HG02870 (cell line): ENCODE results near the gene LRRC59.

ENCODE experiments used
- ATAC-seq: cut with Tn5 transposase; IDR thresholded peaks from one replicate; pipeline ENCODE4 v1.9.1; 2021; ENCODE audit warnings: mild to moderate bottlenecking, moderate library complexity; ENCODE audit not compliant: unreplicated experiment

LRRC59 gene

DNA sequence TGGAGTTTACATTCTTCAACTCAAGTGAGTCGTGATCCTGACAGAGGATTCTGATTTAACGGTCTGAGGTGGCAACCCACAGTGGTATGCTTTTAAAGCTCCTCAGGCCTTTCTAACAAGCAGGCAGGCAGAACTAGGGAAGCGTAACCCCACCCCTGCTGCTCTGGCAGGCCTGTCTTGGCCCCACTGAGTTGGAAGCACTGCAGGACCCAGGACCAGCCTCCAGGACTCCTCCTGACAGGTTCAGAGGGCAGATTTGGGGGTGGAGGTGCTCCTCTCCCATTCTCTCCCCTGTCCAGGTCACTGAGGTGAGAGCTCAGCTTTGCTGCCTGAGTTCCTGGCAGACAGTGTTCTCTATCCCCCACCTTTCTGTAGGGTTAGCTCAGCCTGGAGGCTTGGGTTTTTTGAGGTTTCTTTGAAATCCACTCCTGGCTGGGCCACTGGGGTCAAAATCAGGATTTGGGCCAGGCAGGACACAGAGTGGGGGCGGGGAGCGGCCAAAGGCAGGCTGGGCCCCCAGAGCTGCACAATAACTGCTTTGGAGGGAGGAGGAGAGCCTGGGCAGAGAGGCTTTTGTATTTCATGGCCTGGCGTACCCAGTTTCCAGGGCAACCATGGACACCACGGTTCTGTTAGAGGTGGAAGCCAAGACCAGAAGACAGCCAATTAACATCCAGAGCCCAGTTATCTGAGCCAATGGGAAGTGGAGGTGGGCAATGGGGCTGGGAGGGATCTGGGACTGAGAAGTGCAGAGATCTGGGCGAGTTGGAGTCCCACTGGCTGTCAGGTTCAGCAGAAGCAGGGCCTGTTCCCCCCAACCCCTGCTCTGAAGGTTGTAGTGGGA, 33.9 kb downstream of the LRRC59 start:
- no peak for ATAC-seq

DNA sequence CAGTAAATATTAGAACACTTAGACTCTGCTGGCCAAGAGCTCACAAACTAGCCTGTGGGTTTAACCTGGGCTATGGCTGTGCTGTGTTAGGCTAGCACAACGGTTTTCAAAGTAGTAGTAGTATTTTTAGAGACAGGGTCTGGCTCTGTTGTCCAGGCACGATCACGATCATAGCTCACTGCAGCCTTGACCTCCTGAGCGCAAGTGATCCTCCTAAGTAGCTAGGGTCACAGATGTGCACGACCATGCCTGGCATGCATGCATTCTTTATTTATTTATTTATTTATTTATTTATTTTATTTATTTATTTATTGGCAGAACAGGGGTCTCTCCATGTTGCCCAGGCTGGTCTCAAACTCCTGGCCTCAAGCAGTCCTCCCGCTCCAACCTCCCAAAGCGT, 34.7 kb downstream of the LRRC59 start:
- no peak for ATAC-seq

DNA sequence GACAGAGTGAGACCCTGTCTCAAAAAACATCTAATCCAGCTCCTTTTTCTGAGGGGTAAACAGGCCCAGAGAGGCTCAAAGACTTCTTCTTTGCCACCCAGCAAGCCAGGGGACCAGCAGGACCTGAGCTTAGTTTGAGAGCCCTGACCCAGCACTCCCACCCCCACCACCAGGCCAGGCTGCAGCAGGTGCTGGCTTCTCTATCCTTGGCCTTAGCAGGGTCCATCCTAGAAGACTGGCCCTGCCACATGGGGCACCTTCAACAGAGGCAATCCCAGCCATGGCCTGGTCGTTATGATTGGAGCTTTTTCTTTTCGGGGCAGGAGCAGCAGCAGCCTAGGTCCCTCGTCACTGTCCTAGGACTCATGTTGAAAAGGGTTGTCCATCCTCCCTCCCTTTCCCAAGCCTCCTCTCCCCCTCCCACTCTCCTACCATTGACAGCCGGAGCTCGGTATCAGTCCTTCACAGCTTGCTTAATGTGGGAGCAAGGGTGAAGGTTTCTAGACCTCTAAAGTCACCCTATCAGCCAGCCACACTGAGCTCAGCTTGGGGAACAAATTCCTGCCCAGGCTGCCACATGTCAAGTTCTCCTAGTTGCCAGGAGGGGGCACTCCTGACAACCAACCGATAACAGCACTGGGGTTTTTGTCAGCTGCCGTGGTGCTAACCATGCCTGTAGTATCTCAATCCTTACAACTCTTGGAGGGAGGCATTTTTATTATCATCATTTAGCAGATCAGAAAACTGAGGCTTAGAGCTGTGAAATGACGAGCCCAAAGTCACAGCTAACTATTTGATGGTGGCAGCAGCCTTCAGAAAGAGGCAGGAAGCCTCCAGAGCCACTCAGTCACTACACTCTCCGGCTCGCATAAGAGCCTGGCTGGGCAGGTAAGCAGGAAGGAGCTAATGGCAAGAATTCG, 35.5 kb downstream of the LRRC59 start:
- ATAC-seq: peak; percentile 54

DNA sequence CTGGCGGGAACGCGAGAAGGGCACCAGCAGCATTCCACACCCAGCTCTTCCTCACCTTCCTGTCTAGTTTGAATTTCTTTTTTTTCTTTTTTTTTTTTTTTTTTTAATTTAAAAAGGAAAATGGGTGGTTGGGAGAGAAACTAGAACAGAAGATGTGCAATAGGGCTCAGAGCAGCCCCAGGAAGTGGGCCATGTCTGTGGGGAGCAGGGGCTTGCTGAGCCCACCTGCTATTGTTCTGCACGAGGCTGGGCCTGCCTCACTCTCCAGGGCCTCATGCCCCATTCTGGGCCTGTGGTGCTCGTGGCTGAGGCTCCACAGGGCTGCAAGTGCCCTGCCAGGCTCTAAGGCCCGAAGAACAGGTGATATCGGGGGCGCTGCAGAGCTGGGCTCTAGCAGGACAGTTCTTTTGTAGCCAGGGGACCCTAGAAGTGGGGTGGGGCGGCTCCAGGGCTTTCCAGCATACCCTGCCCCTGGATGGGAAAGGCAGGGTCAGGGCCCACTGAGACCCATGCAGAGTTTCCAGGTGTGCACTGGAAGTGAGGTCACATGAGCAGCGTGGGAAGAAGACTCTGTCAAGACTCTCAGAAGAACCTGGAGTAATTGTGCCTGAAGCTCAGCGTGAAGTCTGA, 36.7 kb downstream of the LRRC59 start:
- no peak for ATAC-seq

DNA sequence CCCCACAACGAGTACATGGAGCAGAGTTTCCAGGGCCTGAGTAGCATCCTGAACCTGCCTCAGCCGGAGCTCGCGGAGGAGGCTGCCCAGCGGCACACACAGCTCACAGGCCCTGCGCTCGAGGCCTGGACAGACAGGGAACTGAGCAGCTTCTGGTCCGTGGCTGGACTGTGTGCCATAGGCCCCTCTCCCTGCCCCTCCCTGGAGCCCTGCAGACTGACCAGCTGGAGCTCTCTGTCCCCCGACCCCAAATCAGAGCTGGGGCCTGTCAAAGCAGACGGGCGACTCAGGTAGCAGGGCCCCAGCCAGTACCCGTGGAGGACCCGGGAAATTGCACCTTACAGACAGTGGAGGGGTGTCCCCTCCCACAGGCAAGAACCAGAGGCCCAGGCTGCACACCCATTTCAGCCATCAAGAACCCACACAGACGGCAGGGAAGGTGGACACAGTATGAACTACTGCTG, 37.3 kb downstream of the LRRC59 start:
- ATAC-seq: no peak

DNA sequence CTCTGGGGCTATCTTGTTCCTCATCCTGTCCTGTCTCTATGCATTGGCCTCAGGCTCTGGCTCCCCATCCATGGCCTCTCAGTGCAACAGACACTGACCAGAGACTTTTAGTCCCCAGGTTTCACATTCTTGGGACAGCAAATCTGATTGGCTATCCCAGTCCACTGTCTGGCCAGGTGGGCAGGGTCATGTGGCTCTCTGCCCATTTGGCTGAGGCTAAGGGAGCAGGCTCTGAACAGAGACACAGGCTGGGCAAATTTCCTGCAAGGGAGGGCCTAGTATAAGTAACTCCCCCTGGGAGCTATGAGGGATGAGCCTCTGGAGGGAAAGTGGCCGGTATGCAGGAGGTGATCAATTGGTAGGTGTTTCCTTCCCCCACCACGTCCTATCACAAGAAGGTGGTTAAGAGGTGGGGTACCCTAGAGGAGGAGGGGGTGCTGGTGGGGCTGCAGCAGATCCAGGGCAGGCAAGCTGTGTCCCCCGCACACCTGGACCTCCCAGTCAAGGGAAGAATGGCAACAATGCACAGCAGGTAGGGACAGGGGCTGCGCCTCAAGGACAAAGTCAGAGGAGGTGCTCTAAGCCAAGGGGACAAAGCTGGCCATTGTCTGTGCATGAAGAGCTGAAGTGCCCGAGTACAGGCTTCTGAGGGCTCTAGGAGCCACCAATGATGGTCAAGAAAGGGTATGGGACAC, 38.2 kb downstream of the LRRC59 start:
- ATAC-seq: no peak

DNA sequence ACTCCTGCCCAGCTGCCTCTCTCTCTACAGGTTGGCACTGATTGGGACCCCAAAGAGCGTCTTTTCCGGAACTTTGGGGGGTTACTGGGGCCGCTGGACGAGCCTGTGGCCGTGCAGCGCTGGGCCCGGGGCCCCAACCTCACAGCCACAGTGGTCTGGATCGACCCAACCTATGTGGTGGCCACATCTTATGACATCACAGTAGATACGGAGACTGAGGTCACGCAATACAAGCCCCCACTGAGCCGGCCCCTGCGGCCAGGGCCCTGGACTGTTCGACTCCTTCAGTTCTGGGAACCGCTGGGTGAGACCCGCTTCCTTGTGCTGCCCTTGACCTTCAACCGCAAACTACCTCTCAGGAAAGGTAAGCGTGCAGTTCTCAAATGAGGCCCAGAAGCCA, 39.1 kb downstream of the LRRC59 start:
- ATAC-seq: no peak

DNA sequence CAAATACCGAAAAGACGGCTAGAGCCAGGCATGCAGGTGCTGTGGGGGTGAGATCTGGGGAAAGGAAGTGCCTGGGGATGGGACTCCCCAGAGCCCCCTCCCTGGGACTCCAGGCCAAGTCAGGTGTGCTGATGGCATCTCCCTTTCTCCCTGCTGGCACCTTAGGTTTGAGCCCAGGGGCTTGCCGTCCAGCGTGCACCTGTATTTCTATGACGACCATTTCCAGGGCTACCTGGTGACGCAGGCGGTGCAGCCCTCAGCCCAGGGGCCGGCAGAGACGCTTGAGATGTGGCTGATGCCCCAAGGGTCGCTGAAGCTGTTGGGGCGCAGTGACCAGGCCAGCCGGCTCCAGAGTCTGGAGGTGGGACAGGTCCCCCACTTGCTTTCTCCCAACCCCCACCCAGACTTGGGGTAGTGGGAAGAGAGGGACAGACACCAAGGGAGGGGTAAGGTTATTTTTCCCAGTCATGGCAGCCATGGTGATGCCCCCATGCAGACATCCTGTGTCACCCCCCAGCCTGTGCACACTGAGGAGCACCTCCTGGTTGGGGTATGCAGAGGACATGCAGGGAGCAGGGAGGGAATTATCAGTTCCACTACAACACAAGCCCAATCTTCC, 40.3 kb downstream of the LRRC59 start:
- no peak for ATAC-seq

DNA sequence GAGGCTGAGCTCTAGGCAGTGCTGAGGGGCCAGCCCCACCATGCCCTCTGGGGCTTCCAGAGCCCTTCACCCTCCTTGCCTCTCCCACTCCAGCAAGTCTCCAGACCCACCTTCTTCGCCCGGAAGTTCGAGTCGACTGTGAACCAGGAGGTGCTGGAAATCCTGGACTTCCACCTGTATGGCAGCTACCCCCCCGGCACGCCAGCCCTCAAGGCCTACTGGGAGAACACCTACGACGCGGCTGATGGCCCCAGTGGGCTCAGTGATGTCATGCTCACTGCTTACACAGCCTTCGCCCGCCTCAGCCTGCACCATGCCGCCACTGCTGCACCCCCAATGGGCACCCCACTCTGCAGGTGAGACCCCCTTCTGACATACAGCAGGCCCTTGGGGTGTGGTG, 40.9 kb downstream of the LRRC59 start:
- no peak for ATAC-seq

DNA sequence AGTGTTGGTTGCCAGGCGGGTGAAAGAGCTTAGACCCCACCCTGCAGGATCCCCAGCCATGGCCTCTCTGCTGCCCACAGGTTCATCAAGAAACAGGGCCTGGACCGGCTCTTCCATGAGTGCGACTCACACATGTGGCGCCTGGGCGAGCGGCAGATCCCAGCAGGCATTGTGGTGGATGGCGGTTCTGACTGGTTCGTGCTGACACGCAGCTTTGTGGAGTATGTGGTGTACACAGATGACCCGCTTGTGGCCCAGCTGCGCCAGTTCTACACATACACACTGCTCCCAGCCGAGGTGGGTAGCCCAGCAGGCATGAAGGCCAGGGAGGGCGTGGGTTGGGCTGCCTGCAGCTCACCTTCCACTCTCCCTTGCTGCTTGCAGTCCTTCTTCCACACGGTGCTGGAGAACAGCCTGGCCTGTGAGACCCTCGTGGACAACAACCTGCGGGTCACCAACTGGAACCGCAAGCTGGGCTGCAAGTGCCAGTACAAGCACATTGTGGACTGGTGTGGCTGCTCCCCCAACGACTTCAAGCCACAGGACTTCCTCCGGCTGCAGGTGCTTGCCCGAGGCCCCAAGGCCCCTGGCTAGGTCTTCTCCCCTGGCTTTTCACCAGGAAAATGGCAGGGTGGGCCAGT, 41.5 kb downstream of the LRRC59 start:
- ATAC-seq: no peak

DNA sequence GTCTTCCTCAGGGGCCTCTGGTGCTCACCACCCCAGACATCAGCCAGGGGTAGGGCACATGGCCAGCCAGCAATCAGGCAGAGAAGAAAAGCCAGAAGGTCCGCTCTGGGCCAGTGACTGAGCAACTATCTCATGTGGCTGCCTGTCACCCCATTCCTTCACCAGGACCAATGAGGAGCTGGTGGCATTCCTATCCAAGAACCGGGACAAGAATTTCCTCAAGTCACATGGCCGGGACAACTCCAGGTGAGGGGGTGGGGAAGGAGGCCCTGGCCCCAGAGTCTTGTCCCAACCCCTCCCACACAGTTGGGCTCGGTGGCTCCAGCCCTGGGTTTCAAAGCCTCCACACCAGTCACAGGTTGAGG, 42.0 kb downstream of the LRRC59 start:
- ATAC-seq: no peak

DNA sequence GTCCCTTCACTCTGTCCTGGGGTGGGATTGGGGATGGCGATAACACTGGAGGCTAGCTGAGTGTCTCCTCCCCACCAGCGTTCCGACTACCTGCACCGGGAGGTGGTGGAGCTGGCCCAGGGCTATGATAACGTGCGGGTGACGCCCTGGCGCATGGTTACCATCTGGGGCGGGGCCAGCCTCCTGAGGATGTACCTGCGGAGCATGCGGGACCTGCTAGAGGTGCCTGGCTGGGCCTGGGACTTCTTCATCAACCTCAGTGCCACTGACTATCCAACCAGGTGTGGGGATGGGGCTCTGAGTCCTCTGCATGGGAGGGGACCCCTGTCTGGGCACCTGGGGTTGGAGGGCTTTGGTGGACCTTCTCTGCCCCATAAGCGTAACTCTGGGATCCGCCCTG, 42.5 kb downstream of the LRRC59 start:
- no peak for ATAC-seq

DNA sequence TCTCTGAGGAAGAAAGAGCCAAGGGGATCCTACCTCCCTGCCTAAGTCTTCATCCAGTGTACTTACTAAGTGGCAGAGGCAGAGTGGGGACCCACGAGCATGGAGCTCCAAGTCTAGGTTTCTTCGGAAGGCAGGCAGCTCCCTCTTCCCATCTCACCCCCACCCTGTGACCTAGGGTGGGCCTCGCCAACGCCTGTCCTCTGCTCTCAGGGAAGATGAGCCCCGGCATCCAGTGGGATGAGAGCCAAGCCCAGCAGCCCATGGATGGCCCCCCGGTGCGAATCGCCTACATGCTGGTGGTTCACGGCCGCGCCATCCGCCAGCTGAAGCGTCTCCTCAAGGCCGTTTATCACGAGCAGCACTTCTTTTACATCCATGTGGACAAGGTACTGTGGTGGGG, 43.1 kb downstream of the LRRC59 start:
- ATAC-seq: no peak

DNA sequence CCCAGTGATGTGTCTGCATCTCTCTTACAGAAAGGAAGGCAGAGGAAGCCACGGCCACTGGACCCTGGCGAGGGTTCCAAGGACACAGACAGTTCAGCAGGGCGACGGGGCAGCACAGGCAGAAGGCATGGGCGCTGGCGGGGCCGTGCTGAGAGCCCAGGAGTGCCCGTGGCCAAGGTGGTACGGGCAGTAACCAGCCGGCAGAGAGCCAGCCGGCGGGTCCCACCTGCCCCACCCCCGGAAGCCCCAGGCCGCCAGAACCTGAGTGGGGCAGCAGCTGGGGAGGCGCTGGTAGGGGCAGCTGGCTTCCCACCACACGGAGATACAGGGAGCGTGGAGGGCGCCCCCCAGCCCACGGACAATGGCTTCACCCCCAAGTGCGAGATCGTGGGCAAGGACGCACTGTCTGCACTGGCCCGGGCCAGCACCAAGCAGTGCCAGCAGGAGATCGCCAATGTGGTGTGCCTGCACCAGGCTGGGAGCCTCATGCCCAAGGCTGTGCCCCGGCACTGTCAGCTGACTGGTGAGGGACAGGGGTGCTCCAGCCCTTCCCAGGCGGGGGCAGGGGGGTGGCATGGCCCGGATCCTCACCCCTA, 43.6 kb downstream of the LRRC59 start:
- ATAC-seq: no peak

DNA sequence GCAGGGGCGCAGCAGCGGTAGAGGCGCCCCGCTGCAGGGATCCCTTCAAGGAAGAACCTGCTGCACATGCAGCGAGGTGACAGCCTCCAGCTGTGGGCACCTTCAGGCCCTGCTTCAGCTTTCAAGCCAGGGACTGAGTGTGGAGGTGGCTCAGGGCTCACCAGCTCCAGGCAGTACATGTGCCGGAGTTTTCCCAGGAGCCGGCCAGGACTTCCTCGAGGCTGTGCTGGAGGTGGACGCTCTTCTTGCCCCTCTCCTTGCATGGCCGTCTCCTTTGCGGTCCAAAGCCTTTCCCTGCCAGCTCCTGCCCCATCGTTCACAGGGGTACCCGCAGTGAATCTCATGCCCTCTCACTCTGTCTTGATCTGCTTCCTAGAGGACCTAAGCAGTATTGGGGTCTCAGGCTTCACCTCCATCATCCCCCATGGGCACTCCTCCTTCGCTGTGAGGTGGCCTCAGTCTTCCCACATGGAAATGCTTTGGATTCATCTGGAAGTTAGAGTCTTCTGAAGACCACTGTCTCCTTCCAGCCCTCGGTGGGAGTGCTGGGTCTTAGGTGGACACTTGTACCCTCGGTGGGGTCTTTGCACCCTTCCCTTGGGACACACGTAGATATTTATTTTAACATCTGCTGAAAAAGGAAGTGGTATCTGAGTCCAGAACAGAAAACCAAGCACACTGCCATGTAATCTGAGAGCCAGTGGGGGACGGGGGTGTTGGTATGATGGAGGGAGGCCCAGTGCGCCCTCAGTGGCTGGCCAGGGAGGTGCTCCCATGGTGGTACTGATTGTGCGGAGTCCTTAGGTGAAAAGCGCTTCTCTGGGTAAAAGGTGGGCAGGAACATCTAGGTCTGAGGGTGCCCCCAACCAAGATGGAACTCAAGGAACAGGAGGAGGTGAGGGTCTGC, 44.4 kb downstream of the LRRC59 start:
- ATAC-seq: no peak

DNA sequence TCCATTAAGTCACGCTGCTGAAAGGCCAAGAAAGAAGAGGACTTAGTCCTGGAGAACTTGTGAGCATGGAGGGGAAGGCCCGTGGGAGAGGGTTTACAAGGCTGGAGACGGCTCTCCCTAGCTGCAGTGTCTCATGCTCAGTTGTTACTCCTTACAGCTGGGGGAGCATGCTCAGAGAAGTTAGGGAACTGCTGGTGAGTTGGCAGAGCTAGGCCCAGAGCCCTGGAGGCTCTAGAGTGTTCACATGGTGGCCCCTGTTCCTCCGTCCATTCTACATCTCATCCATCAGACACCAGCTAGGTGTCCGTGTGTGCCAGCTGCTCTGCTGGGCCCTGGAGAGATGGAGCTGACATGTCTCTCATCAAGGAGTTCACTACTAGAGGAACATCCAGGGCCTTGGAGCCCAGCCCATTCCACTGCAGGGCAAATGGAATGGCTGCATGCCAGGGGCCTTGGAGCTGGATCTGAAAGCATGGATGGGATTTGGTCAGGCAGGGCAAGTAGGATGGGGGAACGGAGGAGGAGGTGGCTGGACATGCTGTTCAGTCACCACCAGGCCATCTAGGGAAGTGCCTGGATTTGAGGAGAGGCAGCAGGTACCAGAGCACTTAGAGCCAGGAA, 45.1 kb downstream of the LRRC59 start:
- ATAC-seq: no peak

DNA sequence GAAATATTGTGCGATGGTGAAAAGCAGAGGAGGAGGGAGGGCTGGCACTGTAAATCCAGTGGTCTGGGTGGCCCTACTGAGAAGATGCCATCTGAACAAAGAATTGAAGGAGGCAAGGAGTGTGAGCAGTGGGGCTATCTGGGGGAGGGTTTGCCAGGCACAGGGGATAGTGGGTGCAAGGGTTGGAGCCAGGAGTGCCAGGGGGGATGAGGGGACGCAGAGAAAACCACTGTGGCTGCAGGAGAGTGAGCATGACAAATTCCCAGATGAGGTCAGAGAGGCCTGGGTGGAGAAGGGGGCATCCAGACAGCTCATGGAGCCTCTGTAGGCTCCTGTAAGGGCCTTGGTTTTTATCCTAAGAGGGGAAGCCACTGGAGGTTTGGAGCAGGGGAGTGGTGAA, 46.6 kb downstream of the LRRC59 start:
- no peak for ATAC-seq

DNA sequence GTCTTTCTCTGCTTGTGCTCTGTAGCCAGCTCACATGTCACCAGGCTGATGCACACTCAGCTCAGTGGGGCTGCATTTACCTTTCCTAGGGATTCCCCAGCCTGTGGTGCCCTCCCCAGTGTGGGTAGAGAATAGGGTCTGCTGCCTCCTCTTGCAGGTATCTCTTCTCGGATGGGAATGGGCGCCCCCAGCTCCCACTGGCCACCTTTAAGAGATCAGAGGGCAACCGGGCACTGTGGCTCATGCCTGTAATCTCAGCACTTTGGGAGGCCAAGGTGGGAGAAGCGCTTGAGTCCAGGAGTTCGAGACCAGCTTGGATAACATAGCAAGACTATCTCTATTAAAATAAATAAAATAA, 48.1 kb downstream of the LRRC59 start:
- ATAC-seq: no peak
